HFF-Myc (cell line): ENCODE measurements around the gene SPON1.

Source experiments
- DNase-seq: peaks from one replicate; pipeline ENCODE4 v3.0.0-alpha.2; 2011; ENCODE audit warnings: low read depth; ENCODE audit errors: extremely low read depth
- H3K4me3 ChIP-seq: replicated peaks from 2 replicates; pipeline ENCODE4 v1.5.1; 2011; ENCODE audit warnings: low read depth, mild to moderate bottlenecking, control low read depth, low read length
- TF ChIP-seq, protein P1 (sequence below): IDR thresholded peaks from 2 replicates; pipeline ENCODE4 v1.5.1; 2012; ENCODE audit warnings: mild to moderate bottlenecking, low read depth, low read length, control low read depth; ENCODE audit errors: missing control alignments

The SPON1 gene

DNA sequence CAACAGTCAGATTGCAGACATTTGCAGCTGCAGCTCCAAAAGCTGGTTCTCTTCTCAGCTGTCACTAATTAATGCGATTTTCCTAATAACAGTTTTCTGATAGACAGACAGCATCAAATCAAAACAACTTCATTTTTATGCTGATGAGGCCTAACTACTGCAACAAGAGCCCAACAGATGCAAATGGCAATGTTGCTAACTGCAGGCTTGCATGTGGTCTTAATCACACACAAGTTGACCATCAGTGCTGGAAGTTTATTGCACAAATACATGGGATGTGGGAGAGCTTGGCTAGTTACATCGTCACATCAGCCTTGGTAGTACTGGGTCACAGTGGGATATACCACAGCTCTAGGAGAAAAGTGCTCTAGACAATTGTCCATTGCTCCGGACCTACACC, 99.2 kb downstream of the SPON1 start:
- no peak for DNase-seq
- H3K4me3 ChIP-seq = no peak overlapping the region
- TF ChIP-seq, protein P1, sequence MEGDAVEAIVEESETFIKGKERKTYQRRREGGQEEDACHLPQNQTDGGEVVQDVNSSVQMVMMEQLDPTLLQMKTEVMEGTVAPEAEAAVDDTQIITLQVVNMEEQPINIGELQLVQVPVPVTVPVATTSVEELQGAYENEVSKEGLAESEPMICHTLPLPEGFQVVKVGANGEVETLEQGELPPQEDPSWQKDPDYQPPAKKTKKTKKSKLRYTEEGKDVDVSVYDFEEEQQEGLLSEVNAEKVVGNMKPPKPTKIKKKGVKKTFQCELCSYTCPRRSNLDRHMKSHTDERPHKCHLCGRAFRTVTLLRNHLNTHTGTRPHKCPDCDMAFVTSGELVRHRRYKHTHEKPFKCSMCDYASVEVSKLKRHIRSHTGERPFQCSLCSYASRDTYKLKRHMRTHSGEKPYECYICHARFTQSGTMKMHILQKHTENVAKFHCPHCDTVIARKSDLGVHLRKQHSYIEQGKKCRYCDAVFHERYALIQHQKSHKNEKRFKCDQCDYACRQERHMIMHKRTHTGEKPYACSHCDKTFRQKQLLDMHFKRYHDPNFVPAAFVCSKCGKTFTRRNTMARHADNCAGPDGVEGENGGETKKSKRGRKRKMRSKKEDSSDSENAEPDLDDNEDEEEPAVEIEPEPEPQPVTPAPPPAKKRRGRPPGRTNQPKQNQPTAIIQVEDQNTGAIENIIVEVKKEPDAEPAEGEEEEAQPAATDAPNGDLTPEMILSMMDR = no peak

DNA sequence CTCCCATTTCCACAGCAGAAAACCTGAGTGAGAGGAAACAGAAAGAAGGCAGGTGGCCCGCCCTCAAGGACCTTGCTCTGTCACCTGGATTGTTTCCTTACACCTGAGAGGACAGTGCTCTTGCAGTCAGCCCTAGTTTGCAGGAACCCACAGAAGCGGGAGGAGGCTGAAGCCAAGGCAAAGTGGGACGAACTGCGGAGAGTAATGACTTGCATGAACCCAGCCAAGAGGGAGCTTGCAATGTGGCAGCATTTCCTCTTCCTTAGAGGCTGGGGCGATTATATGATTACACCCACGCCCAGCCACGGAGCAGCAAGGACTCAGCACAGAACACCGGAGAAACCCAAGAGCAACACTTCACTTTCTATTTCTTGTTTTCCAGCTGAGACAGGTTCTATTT, 102.6 kb downstream of the SPON1 start:
- TF ChIP-seq, protein P1 = no peak
- H3K4me3 ChIP-seq = no peak overlapping the region
- DNase-seq = no peak

DNA sequence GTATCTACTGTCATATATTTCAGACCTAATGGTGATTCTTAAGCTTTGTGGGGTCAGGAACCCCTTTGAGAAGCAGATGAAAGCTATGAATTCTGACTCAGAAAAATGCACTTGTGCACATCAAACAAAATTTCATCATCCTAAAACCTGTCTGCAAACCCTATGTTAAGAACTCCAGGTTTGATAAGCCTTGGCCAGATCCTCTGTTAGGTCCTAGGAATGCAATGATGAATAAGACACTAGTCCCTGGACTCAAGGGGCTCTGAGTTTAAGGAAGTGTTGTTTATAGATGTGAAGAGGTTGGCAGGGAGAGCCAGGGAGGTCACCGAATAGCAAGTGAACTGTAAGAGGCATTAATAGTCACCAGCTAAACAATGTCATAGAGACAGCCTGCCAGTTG, 103.2 kb downstream of the SPON1 start:
- H3K4me3 ChIP-seq = no peak overlapping the region
- TF ChIP-seq, protein P1 = no peak
- DNase-seq = no peak

DNA sequence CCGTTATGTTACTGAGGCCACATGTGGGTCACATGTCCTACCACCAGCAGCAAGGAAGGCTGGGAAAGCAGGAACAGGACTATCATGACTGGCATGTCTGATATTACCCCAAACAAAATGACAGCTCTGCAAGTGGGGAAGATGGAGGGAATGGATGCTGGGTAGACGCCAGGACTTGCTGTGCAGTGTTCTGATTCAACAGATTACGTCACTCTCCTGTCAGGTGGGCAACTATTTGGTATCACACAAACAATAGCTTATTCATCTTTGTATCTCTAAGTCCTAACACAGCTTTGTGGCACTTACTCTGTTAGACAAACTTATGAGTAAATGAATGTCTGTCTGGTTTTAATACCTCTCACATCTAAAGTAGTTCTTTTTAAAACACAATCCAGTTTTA, 105.2 kb downstream of the SPON1 start:
- TF ChIP-seq, protein P1 = no peak
- no peak overlapping the region for H3K4me3 ChIP-seq
- no peak for DNase-seq

DNA sequence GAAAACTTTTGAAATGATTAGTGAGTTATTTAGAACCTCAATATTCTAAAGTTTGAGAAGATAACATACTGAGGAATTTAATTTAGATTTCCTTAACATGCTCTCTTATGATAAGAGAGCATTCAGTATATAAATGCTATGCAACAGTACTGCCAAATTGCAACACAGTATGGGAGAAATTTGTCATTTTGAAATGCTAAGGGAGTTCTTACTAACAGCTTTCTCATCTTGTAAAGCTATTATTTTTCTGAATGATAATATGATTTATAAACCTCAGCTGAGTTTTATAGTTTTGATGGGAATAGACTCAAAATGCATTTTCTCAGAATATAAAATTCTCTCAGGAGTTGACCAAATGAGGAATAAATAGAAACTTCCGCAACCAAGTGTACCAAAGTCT, 108.4 kb downstream of the SPON1 start:
- H3K4me3 ChIP-seq = no peak overlapping the region
- TF ChIP-seq, protein P1 = no peak
- DNase-seq = no peak

DNA sequence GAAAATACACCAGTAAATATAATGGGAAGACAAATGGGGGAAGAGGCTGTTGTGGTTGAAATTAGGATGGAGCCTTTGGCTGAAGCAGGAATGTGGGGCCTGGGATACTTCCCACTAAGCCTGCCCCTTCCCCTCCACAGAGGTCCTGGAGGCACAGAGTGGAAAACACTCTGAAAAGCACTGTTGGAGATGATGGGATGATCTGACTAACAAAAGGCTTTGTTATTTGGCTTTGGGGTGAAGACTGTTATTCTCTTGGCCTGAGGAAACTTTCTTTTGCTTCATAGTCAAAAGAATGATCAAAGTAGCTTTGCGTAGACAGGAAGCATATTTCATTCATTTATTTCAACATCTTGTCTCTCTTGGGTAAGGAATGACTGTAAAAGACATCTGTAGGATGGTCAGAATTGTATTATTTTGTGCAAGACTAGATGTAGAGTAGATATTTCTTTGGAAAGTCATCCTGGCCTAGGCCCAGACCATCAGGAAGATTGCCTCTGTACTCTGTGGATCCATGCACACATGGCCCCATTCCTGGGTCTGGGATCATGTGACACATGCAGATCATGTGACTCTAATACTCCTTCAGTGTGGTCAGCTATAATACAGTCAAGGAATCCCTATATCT, 111.4 kb downstream of the SPON1 start:
- no peak for DNase-seq
- no peak overlapping the region for H3K4me3 ChIP-seq
- TF ChIP-seq, protein P1 = no peak
